NCI-H345 treated with DMSO at 0.1 percent for 48 hours (cell line): Measurements from ENCODE around the gene WFDC1.
A peak's percentile ranks its signal among the peaks of the same experiment; 100 is the strongest.

Experiments
- DNase-seq: peaks from one replicate; lab custom pipeline; 2025; ENCODE audit not compliant: unreplicated experiment; lab: John Stamatoyannopoulos, UW

WFDC1 gene

GRCh38 chr16:84302111-84302954 is 7.7 kb downstream of the WFDC1 start:
- DNase-seq, result no peak

DNA sequence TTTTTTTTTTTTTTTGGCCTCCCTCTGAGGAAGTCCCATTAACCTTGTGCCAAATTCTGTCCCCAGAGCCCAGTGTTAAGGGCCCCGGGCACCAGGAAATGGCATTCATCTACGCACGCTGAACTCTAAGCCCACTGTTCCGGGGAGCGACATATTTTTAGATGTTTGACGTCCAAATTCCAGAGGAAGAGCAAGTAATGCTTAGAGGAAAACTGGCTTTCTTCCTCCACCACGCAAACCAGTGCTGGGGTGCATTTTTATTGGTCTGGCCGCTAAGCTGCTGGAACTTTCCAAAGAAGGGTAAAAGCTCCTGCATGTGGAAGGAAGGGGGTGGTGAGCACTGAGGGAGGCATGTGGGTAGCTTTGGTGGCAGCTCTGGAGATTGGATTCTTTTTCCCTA is 8.3 kb downstream of the WFDC1 start:
- DNase-seq, result no peak

DNA sequence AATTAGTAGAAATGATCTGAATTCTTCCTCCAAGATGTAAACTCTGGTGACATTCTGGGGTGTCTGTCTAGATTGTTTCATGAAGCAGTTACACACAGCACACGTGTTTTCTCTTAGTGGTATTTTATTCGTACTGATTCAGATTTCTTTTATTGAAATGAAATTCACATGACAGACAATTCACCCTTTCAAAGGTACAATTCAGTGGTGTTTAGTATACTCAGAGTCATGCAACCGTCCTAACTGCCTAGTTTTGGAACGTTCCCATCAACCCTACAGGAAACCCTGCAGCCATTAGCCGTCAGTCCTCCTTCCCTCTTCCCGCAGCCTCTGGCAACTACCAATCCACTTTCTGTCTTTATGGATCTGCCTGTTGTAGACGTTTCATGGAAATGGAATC is 8.8 kb downstream of the WFDC1 start:
- no peak for DNase-seq

DNA sequence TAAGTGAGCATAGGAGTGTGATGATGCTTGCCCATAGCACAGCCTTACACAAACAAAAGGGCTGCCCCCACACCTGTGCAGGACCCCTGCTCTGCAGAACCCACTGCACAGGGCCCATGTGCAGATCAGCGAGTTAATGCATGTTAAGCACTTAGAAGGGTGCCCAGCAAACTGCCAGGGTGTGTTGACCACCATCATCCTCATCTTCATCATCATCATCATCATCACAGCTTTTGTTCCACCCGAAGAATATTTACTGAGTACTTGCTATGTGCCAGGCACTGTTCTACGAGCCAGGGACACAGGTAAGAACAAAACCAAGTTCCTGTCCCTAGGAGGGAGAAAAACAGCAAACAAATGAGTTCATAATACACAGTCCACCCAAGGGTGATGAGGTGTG is 11.9 kb downstream of the WFDC1 start:
- DNase-seq, result no peak

DNA sequence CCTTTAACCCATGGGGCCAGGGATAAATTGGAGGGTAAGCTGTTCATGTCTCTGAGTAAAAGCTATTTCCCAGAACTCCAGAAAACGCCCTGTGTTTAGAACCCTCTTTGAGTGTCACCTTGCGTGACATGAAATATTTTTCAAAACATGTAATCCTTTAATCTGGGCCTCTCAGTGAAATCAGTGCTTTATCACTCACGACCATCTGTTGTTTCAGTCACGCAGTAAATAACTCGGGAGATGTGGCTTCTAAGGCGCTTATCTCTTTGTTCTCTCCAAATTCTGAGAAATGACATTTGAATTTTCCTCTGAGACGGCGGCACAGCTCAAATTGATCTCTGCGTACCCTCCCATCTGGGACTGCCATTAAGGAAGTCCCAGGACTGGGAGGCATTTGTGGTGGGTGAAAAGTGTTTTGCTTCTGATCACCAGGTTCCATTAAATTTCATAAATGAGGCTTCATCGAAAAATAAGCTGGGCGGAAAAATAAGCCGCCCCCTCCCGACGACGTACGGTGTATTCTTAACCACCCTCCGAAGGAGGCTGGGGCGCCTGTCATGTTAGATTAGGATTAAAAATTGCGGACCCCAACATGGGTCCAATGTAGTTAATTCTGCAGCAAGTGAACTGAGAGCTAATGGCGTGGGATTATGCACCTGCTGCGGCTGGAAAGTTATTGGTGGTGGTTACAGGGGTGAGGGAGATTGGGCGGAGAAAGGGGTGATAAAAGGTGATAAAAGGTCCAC is 12.7 kb downstream of the WFDC1 start:
- no peak for DNase-seq

DNA sequence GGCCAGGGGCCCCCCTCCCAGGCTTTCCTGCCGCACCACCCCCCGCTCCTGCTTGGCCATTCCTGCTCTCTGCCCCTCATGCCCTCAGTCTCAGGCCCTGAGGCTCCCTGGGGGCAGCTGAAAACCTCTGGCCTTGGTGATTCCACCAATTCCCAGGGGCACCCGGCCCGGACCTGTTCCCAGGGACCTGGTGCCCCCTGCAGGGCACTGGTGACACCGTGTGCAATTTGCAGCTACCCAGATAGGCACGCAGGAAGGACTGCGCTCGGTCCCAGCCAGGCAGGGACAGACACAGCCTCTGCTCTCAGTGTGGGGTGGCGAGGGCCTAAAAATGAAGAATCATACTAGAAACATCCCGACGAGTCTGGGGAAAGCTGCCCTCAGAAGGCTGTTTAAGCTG is 13.4 kb downstream of the WFDC1 start:
- DNase-seq, result no peak

GRCh38 chr16:84310642-84311041 is 16.0 kb downstream of the WFDC1 start:
- no peak for DNase-seq

DNA sequence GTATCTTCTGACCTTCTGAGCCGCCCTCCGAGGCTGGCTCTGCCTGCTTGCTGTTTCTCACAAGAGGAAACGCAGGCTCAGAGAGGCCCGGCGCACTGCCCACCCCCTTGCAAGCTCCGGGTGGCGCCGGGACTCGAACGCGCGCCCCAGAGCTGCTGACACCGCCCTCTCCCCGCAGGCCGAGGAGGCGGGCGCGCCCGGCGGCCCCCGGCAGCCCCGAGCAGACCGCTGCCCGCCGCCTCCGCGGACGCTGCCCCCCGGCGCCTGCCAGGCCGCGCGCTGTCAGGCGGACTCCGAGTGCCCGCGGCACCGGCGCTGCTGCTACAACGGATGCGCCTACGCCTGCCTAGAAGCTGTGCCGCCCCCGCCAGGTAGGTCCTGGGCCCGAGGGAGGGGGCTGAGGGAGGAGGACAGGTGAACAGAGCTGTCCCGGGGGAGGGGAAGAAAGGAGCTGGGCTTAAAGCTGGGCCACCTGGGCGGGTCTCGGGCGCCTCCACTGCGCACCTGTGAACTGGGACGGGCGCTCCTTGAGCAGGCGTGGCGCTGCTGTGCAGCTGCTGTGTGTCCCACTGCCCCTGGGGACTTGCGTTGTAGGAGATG is 18.2 kb downstream of the WFDC1 start:
- DNase-seq, result peak; percentile 51

DNA sequence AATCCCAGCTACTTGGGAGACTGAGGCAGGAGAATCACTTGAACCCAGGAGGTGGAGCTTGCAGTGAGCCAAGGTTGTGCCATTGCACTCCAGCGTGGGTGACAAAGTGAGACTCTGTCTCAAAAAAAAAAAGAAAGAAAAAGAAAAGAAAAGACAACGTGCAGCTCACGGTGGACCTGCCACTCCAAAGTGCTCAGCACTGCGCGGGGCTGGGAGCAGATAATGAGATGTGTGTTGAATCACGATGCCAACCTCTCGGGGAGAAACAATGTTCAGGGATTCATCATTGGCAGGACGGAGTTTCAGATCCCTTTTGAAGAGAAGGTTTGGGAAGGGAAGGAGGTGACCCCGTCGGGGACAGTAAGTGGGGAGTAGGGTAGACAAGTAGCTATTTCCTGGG is 19.2 kb downstream of the WFDC1 start:
- DNase-seq, result no peak

GRCh38 chr16:84314373-84314772 is 19.7 kb downstream of the WFDC1 start:
- DNase-seq, result no peak

DNA sequence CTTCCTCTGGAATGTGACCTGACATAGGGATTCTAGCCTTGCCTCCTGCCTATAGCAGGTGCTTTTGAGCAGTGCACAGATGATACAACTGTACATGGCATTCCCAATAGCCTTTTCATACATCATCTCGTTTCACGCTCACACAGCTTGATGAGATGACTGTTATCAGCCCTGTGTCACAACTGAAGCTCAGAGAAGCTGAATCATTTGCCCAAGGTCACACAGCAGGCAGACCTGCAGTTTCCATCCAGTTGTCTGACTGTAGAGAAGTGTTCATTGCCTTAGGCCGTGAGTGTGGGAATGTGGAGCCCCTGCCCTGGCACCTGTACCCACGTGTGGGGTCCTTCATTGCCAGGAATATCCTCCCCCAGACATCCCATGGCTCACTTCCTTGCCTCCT is 20.1 kb downstream of the WFDC1 start:
- no peak for DNase-seq

DNA sequence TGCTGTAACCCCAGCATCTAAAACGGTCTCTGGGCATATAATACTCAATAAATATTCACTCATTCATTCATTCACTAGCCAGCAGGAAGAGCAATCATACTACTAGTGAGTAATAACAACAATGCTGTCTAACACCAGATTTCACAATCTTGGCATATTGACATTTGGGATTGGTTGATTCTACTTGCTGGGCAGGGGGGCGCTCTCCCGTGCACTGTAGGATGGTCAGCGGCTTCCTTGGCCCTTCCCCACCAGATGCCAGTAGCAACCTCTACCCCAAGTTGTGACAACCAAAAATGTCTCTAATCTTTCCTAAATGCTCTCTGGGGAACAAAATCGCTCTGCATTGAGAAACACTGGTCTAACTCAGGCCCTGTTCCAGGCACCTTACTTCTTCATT is 20.7 kb downstream of the WFDC1 start:
- DNase-seq, result no peak

GRCh38 chr16:84318091-84318975 is 23.7 kb downstream of the WFDC1 start:
- no peak for DNase-seq

DNA sequence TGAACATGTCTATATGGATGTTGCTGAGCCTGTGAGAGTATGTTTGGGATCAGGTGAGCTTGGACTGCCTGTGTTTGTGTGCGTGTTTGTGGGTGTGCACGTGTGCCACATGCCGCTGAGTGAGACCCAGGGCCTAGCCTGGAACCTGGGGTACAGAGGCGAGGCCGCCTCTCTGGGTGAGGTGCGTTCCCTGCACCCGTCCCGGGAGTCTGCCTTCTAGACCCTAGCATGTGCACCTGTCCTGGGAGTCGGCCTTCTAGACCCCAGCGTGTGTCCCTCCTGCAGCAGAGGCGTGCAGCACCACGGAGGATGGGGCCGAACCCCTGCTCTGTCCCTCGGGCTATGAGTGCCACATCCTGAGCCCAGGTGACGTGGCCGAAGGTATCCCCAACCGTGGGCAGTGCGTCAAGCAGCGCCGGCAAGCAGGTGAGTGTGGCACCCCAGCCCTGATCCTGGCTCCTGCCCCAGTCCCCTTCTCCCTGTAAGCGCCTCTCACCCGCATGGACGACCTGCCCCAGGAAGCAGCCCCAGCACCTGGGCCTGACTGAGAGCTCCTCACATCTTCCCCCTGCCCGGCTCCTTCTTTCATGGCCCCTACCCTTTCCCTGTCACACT is 24.6 kb downstream of the WFDC1 start:
- no peak for DNase-seq

GRCh38 chr16:84320511-84320910 is 25.8 kb downstream of the WFDC1 start:
- DNase-seq, result no peak

DNA sequence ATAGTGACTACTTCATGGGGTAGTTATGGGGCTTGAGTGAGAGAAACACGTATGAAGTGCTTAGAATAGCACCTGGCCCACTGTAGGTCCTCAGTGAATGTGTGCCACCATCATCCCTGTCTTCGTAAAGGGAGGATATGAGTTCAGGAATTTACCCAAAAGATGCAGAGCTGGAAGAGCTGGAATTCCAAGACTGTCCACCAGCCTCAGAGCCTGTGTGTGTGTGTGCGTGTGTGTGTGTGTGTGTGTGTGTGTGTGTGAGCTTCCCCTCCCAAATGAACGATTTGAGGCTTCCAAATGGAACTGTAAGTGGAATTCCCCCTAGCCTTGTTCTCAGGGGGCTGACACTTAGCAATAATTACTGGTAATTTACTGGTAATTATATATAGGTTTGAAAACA is 27.3 kb downstream of the WFDC1 start:
- DNase-seq, result no peak

GRCh38 chr16:84322749-84323148 is 28.1 kb downstream of the WFDC1 start:
- no peak for DNase-seq

DNA sequence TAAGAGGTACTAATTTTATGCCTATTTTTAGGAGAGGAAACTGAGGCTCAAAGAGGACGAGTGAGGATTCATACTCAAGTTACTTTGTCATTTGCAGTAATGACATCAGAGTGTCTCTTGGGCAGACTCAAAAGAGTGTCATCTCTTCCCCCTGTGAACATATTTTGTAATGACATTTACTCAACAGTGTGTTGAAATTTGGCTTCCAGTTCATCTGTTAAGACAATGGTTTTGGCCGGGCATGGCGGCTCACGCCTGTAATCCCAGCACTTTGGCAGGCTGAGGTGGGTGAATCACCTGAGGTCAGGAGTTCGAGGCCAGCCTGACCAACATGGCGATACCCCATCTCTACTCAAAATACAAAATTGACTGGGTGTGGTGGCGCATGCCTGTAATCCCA is 28.9 kb downstream of the WFDC1 start:
- DNase-seq, result no peak

GRCh38 chr16:84324434-84325262 is 30.0 kb downstream of the WFDC1 start:
- DNase-seq, result no peak

- DNase-seq, result no peak
Observed at GRCh38 chr16:84326545-84326944, 31.9 kb downstream of the WFDC1 start.
